Panc1 (cell line): ENCODE measurements around the gene KEL. TPM values are rescaled to one million over a fixed set of nuclear protein-coding genes. Genes with fewer than 3 reads are reported as not detected.

Experiments
- ATAC-seq: fragments of 200-7000 bp; cut with Tn5 transposase; 2 replicates; pipeline ENCODE4 v1.9.1; 2020; ENCODE audit warnings: mild to moderate bottlenecking, moderate library complexity
- BruUV-seq: library from RNA; stranded (reverse); fragments of 400-500 nt; replicated peaks from 2 replicates; lab custom pipeline; 2021; lab: Mats Ljungman, UMichigan
- CTCF ChIA-PET: fragments of 300-600 bp; sonication (Branson Sonifier 250); formaldehyde crosslinking; loops from one replicate; lab custom pipeline; 2022; ENCODE audit warnings: antibody characterized with exemption; lab: Charles Lee
- POLR2A ChIA-PET: fragments of 300-600 bp; sonication (Branson Sonifier 250); formaldehyde crosslinking; loops from one replicate; lab custom pipeline; 2022; ENCODE audit warnings: antibody characterized with exemption; lab: Charles Lee
- DNase-seq: peaks from one replicate; pipeline ENCODE4 v3.0.0-alpha.2; 2010; ENCODE audit warnings: low read depth, low spot score
- H3K27ac ChIP-seq: 2 replicates; pipeline ENCODE4 v1.5.1; 2011; ENCODE audit warnings: mild to moderate bottlenecking, low read length, inconsistent platforms
- H3K27me3 ChIP-seq: fragments of 200-500 bp; sonication (Bioruptor generic); 2 replicates; pipeline ENCODE4 v1.6.0; 2014; ENCODE audit warnings: low read length, inconsistent platforms; ENCODE audit not compliant: control insufficient read depth, insufficient read depth
- H3K36me3 ChIP-seq: fragments of 200-500 bp; sonication (Bioruptor generic); 2 replicates; pipeline ENCODE4 v1.5.1; 2014; ENCODE audit warnings: inconsistent platforms, mild to moderate bottlenecking, low read length, moderate library complexity; ENCODE audit not compliant: control insufficient read depth, insufficient read depth
- H3K4me1 ChIP-seq: 2 replicates; pipeline ENCODE4 v1.5.1; 2011; ENCODE audit warnings: inconsistent platforms, mild to moderate bottlenecking, low read length, moderate library complexity; ENCODE audit not compliant: control insufficient read depth, insufficient read depth
- H3K4me3 ChIP-seq, 2 experiments: 2 replicates each; pipeline ENCODE4 v1.5.1; 2011 to 2012; ENCODE audit warnings: low read depth in 2 of 2, low read length in 2 of 2, mild to moderate bottlenecking in 2 of 2, inconsistent platforms in 1 of 2, moderate library complexity in 1 of 2
- H3K9me3 ChIP-seq: fragments of 200-500 bp; sonication (Bioruptor generic); 2 replicates; pipeline ENCODE4 v1.5.1; 2014; ENCODE audit warnings: low read depth, mild to moderate bottlenecking, inconsistent platforms, low read length, moderate library complexity; ENCODE audit not compliant: control insufficient read depth, insufficient read depth
- POLR2AphosphoS5 ChIP-seq: IDR thresholded peaks from 2 replicates; pipeline ENCODE4 v1.6.1; 2012; ENCODE audit warnings: mild to moderate bottlenecking, low read depth, low read length, moderate library complexity
- SIN3A ChIP-seq: IDR thresholded peaks from 2 replicates; pipeline ENCODE4 v1.6.1; 2012; ENCODE audit warnings: low read depth, mild to moderate bottlenecking, low read length, moderate library complexity, borderline replicate concordance; ENCODE audit not compliant: insufficient read depth
- TCF7L2 ChIP-seq: IDR thresholded peaks from 2 replicates; pipeline ENCODE4 v1.6.1; 2011; ENCODE audit warnings: mild to moderate bottlenecking, low read depth, low read length, inconsistent platforms
- in situ Hi-C: cut with HindIII; loops from 2 replicates; pipeline ENCODE4 v1.10.0; 2016; ENCODE audit warnings: low sequenced_read_pairs, low pct_unique_long_range_greater_than_20kb
- intact Hi-C: fragments of 100-400 bp; cut with micrococcal nuclease; formaldehyde crosslinking; loops from one replicate; pipeline ENCODE4 v1.10.0; 2022; ENCODE audit not compliant: unreplicated experiment
- total RNA-seq: library from RNA; stranded (reverse); gene quantifications from one replicate; pipeline ENCODE4 v1.2.1, GENCODE V29; 2021; ENCODE audit not compliant: unreplicated experiment
- TF ChIP-seq, protein P1 (sequence below): fragments of 450-650 bp; IDR thresholded peaks from 2 replicates; pipeline ENCODE4 v1.5.1; 2017; ENCODE audit warnings: mild to moderate bottlenecking
- TF ChIP-seq, protein P2 (sequence below), 2 experiments: IDR thresholded peaks; 2 replicates each; pipeline ENCODE4 v1.6.1; 2011 to 2012; ENCODE audit warnings: low read depth in 2 of 2, control low read depth in 1 of 2, low read length in 1 of 2, mild to moderate bottlenecking in 1 of 2, moderate library complexity in 1 of 2; ENCODE audit not compliant: insufficient read depth in 1 of 2

The KEL gene
- total RNA-seq, 1 experiment from 2014 or later: 0.44 TPM

DNA sequence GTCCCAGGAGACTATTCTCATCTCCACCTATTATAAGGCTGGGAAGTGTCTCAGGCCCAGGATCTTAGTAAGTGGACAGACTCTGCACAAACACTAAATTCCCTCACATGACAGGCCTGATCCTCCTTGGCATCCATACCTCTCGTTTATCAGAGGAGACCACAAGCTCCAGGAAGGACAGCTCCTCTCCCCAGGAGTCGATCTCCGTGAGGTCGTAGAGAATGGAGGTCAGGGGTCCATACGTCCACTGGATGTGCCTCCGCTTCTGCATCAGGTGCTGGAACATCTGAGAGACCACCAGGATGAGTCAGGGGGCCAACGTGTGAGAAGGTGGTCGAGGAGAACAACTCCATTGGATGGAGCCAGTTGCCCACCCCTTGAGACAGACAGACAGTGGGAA, 34.2 kb downstream of the KEL start:
- no peak for ATAC-seq

DNA sequence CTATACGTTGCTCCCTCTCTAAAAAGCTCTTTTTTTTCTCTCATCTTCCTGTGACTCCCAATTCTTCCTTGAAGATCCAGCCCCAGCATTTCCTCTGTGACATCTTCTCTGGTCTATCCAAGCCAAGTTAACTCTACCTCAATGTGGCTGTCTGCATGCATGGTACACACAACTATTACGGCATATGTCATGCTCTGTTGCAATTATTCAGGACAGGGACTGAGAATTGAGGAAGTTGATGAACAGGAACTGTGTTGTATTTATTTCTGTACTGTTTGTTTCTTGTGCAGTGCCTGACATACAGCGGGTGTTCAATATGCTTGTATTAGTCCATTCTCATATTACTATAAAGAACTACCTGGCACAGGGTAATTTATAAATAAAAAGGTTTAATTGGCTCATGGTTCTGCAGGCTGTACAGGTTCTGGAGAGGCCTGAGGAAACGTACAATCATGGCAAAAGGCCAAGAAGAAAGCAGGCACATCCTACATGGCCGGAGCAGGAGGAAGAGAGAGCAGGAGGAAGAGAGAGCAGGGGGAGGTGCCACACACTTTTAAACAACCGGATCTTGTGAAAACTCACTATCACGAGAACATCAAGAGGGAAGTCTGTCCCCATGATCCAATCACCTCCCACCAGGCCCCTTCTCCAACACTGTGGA, 34.9 kb downstream of the KEL start:
- Histone ChIP-seq H3K9me3 (no peaks in the 10 kb centered on the region), H3K4me1 (no peaks in the 10 kb centered on the region), H3K4me3 (no peak overlapping the region), H3K27me3 (no peaks in the 10 kb centered on the region; the same call in 1 of the 2 replicates), H3K36me3 (no peaks in the 10 kb centered on the region), H3K27ac (no peak overlapping the region)
- ATAC-seq: no peak
- CTCF ChIA-PET: no interaction called here
- in situ Hi-C loops (no loop called here), intact Hi-C loops (no loop called here)
- DNase-seq: no peak
- BruUV-seq: no TSS peak
- POLR2A ChIA-PET: no interaction called here
- TF ChIP-seq POLR2AphosphoS5 (no peak), SIN3A (no peak), TCF7L2 (no peak)
- TF ChIP-seq, protein P1, sequence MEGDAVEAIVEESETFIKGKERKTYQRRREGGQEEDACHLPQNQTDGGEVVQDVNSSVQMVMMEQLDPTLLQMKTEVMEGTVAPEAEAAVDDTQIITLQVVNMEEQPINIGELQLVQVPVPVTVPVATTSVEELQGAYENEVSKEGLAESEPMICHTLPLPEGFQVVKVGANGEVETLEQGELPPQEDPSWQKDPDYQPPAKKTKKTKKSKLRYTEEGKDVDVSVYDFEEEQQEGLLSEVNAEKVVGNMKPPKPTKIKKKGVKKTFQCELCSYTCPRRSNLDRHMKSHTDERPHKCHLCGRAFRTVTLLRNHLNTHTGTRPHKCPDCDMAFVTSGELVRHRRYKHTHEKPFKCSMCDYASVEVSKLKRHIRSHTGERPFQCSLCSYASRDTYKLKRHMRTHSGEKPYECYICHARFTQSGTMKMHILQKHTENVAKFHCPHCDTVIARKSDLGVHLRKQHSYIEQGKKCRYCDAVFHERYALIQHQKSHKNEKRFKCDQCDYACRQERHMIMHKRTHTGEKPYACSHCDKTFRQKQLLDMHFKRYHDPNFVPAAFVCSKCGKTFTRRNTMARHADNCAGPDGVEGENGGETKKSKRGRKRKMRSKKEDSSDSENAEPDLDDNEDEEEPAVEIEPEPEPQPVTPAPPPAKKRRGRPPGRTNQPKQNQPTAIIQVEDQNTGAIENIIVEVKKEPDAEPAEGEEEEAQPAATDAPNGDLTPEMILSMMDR: no peak
- TF ChIP-seq, protein P2, sequence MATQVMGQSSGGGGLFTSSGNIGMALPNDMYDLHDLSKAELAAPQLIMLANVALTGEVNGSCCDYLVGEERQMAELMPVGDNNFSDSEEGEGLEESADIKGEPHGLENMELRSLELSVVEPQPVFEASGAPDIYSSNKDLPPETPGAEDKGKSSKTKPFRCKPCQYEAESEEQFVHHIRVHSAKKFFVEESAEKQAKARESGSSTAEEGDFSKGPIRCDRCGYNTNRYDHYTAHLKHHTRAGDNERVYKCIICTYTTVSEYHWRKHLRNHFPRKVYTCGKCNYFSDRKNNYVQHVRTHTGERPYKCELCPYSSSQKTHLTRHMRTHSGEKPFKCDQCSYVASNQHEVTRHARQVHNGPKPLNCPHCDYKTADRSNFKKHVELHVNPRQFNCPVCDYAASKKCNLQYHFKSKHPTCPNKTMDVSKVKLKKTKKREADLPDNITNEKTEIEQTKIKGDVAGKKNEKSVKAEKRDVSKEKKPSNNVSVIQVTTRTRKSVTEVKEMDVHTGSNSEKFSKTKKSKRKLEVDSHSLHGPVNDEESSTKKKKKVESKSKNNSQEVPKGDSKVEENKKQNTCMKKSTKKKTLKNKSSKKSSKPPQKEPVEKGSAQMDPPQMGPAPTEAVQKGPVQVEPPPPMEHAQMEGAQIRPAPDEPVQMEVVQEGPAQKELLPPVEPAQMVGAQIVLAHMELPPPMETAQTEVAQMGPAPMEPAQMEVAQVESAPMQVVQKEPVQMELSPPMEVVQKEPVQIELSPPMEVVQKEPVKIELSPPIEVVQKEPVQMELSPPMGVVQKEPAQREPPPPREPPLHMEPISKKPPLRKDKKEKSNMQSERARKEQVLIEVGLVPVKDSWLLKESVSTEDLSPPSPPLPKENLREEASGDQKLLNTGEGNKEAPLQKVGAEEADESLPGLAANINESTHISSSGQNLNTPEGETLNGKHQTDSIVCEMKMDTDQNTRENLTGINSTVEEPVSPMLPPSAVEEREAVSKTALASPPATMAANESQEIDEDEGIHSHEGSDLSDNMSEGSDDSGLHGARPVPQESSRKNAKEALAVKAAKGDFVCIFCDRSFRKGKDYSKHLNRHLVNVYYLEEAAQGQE (IDR thresholded peaks at IDR 0.05; ENCODE audit: insufficient read depth in 1 of 2, low read depth in 2 of 2, low read length in 1 of 2): no peak

More for the DNA sequence above, 34.2 kb downstream of the KEL start:
- intact Hi-C loops (no loop called here), in situ Hi-C loops (no loop called here)
- no peak overlapping the region for H3K27ac ChIP-seq
- no peaks in the 10 kb centered on the region; the same call in 1 of the 2 replicates for H3K27me3 ChIP-seq
- H3K36me3 ChIP-seq: no peaks in the 10 kb centered on the region
- ChIA-PET CTCF (no interaction called here), POLR2A (no interaction called here)
- no TSS peak for BruUV-seq
- H3K4me1 ChIP-seq: no peaks in the 10 kb centered on the region
- H3K4me3 ChIP-seq: no peak overlapping the region
- TF ChIP-seq, protein P1: no peak
- TF ChIP-seq, protein P2 (IDR thresholded peaks at IDR 0.05; ENCODE audit: insufficient read depth in 1 of 2, low read depth in 2 of 2, low read length in 1 of 2): no peak
- TF ChIP-seq TCF7L2 (no peak), POLR2AphosphoS5 (no peak)
- DNase-seq: no peak
- no peaks in the 10 kb centered on the region for H3K9me3 ChIP-seq
